ENCODE data around the gene NAV3.

DNA sequence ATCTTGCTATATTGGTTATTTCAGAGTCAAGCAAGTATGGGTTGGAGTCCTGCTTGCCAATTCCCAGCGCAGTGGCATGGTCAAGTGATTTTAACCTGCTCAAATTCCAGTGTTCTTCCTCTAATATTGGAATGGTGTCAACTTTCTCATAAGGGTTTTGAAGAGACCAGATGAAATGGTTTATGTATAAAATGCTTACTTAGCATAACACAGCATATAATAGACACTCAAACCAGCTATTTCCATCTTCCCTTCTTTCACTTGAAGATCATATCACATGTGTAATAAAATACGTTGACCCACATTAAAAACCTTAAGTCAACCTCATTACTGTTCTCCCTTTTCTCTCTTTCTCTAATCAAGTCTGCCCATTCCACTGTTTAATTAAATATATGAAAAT lies 144.0 kb downstream of the NAV3 start:
- TF ChIP-seq POLR2A (IDR thresholded peaks at IDR 0.05) (no peak), EP300 (IDR thresholded peaks at IDR 0.05) (no peak)

All from gastroesophageal sphincter (tissue), 2 donors.